Endothelial cell of umbilical vein (primary cell): ENCODE results near the gene SLC35E4. TPM values are rescaled to one million over a fixed set of nuclear protein-coding genes. Genes with fewer than 3 reads are reported as not detected.

Source experiments
- BruUV-seq: library from RNA; stranded (reverse); fragments of 400-500 nt; replicated peaks from 2 replicates; lab custom pipeline; 2021; lab: Mats Ljungman, UMichigan
- CTCF ChIA-PET: fragments of 300-600, 350-600 bp; sonication (Branson Sonifier 250); formaldehyde crosslinking; loops from one replicate; lab custom pipeline; 2021; ENCODE audit warnings: antibody characterized with exemption, inconsistent platforms; lab: Charles Lee
- POLR2A ChIA-PET: fragments of 300-600, 350-600 bp; sonication (Branson Sonifier 250); formaldehyde crosslinking; loops from one replicate; lab custom pipeline; 2021; ENCODE audit warnings: antibody characterized with exemption, inconsistent platforms; lab: Charles Lee
- DNase-seq: peaks from one replicate; pipeline ENCODE4 v3.0.0-alpha.2; 2011; ENCODE audit warnings: low read depth, low spot score
- FAIRE-seq: peaks from 2 replicates; lab custom pipeline; 2011; peaks lifted over from hg19 to GRCh38; lab: Jason Lieb, UNC
- H2AFZ ChIP-seq: 2 replicates; pipeline ENCODE4 v1.6.0; 2012; ENCODE audit warnings: low read depth, low read length, control low read depth, inconsistent platforms
- H3K27ac ChIP-seq: 2 replicates; pipeline ENCODE4 v1.5.1; 2011; ENCODE audit warnings: low read depth, mild to moderate bottlenecking, control low read depth, low read length, moderate library complexity; ENCODE audit not compliant: insufficient read depth
- H3K27me3 ChIP-seq, 2 experiments: 2 replicates each; pipeline versions ENCODE4 v1.6.0 to v1.6.1; 2011; ENCODE audit warnings: low read length in 2 of 2, mixed read lengths in 1 of 2; ENCODE audit not compliant: control insufficient read depth in 2 of 2, insufficient read depth in 2 of 2
- H3K36me3 ChIP-seq, 2 experiments: 2 replicates in 1 of 2; 3 replicates in 1 of 2; pipeline ENCODE4 v1.5.1; 2011; ENCODE audit warnings: low read length in 2 of 2, mild to moderate bottlenecking in 1 of 2, moderate library complexity in 1 of 2; ENCODE audit not compliant: control insufficient read depth in 2 of 2, insufficient read depth in 2 of 2; ENCODE audit errors: extremely low read depth in 1 of 2
- H3K4me1 ChIP-seq: 3 replicates; pipeline ENCODE4 v1.5.1; 2011; ENCODE audit warnings: mild to moderate bottlenecking, low read length; ENCODE audit not compliant: control insufficient read depth, insufficient read depth; ENCODE audit errors: extremely low read depth
- H3K4me2 ChIP-seq: 2 replicates; pipeline ENCODE4 v1.6.1; 2011; ENCODE audit warnings: low read length, control low read depth, mixed read lengths; ENCODE audit not compliant: insufficient read depth
- H3K4me3 ChIP-seq, 3 experiments: fragments of 200-600 bp in 1 of 3; sonication (generic), shearing (Covaris generic) in 1 of 3; replicated peaks in 1 of 3; 2 replicates each; pipeline ENCODE4 v1.5.1; 2011 to 2016; ENCODE audit warnings: control low read depth in 3 of 3, low read length in 3 of 3, mild to moderate bottlenecking in 2 of 3, inconsistent platforms in 1 of 3, low read depth in 1 of 3, moderate library complexity in 1 of 3; ENCODE audit not compliant: insufficient read depth in 1 of 3
- H3K79me2 ChIP-seq: 2 replicates; pipeline ENCODE4 v1.6.0; 2012; ENCODE audit warnings: low read length, inconsistent platforms; ENCODE audit not compliant: control insufficient read depth, insufficient read depth
- H3K9ac ChIP-seq: replicated peaks from 2 replicates; pipeline ENCODE3; 2011; ENCODE audit warnings: low read length, control low read depth; ENCODE audit not compliant: insufficient read depth; ENCODE audit errors: extremely low read depth
- H3K9me1 ChIP-seq: replicated peaks from 3 replicates; pipeline ENCODE4 v1.6.0; 2011; ENCODE audit warnings: mild to moderate bottlenecking, low read length; ENCODE audit not compliant: control insufficient read depth, insufficient read depth; ENCODE audit errors: extremely low read depth
- H3K9me3 ChIP-seq: replicated peaks from 2 replicates; pipeline ENCODE4 v1.5.1; 2012; ENCODE audit warnings: low read length, inconsistent platforms; ENCODE audit not compliant: control insufficient read depth, insufficient read depth
- H4K20me1 ChIP-seq: replicated peaks from 2 replicates; pipeline ENCODE3; 2011; ENCODE audit warnings: mild to moderate bottlenecking, low read length; ENCODE audit not compliant: control insufficient read depth, insufficient read depth; ENCODE audit errors: extremely low read depth
- CTCF ChIP-seq, 2 donors: IDR thresholded peaks; 1 replicate in 1 of 2; 2 replicates in 1 of 2; pipeline ENCODE4 v1.5.1; 2011; ENCODE audit warnings: low read length in 2 of 2, mild to moderate bottlenecking in 2 of 2, moderate library complexity in 2 of 2, control low read depth in 1 of 2, inconsistent platforms in 1 of 2, low read depth in 1 of 2; ENCODE audit not compliant: insufficient read depth in 1 of 2; ENCODE audit errors: extremely low read depth in 1 of 2
- FOS ChIP-seq: IDR thresholded peaks from 2 replicates; pipeline ENCODE4 v1.6.1; 2011; ENCODE audit warnings: mild to moderate bottlenecking, low read length, moderate library complexity, borderline replicate concordance; ENCODE audit not compliant: insufficient read depth
- GATA2 ChIP-seq: IDR thresholded peaks from 2 replicates; pipeline ENCODE4 v1.7.0; 2011; ENCODE audit warnings: low read depth, mild to moderate bottlenecking, moderate library complexity, mixed read lengths, low read length; ENCODE audit not compliant: insufficient read length, insufficient read depth
- JUN ChIP-seq: IDR thresholded peaks from 2 replicates; pipeline ENCODE4 v1.6.1; 2011; ENCODE audit warnings: borderline replicate concordance, low read depth; ENCODE audit not compliant: insufficient read length, insufficient read depth
- POLR2A ChIP-seq: IDR thresholded peaks from 2 replicates; pipeline ENCODE4 v1.6.1; 2012; ENCODE audit warnings: low read depth, mild to moderate bottlenecking, control low read depth, low read length
- POLR2AphosphoS5 ChIP-seq: IDR thresholded peaks from 2 replicates; pipeline ENCODE4 v1.6.1; 2012; ENCODE audit warnings: low read depth, mild to moderate bottlenecking, control low read depth, low read length, moderate library complexity; ENCODE audit not compliant: insufficient read depth
- dilution Hi-C: fragments of 300-500 bp; cut with MboI; formaldehyde crosslinking; loops from one replicate; pipeline ENCODE4 v1.15.0; 2019; ENCODE audit warnings: low sequenced_read_pairs; ENCODE audit not compliant: extremely low pct_ligation_motif_present
- intact Hi-C: fragments of 100-400 bp; cut with micrococcal nuclease; formaldehyde crosslinking; loops from one replicate; pipeline ENCODE4 v1.10.0; 2022
- polyA plus RNA-seq, 4 experiments: library from polyadenylated mRNA; depleted of rRNA in 3 of 4; stranded (reverse) in 3 of 4; unstranded in 1 of 4; fragments of >200 nt; gene quantifications; 2 replicates each; pipeline versions ENCODE4 v1.2.1 to v1.2.3, GENCODE V29; 2011 to 2012; ENCODE audit warnings: missing spikeins in 1 of 4
- total RNA-seq: library from RNA; stranded (reverse); gene quantifications from 2 replicates; pipeline ENCODE4 v1.2.3, GENCODE V29; 2021
- TF ChIP-seq, protein P1 (sequence below): IDR thresholded peaks from 2 replicates; pipeline ENCODE4 v1.6.1; 2011; ENCODE audit not compliant: insufficient read depth, insufficient read length

SLC35E4 gene
- total and polyA plus RNA-seq, 2 donors (not counting 3 experiments of a cell fraction or from before 2014, with no cell fraction given) = 10.7 to 15.3 TPM

DNA sequence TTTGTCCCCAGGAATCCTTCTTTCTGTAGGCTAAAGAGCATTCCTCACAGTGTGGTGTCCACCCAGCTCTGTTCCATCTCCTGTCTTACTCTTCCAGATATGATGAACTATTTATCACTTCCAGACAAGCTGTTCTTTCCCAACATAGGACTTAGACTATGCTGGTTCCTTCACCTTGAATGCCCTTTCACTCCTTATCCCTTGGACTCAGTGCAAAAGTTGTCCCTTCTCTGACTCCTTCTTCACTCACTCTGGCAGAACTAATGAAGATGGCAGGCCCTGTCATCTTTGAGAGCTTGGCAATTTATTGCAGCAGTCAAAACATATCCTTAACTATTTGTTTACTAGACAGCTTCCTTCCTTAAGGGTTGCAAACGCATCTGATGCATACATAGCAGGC is 55.6 kb downstream of the SLC35E4 start:
- Histone ChIP-seq H3K9me3 (no peaks in the 10 kb centered on the region), H3K9ac (no peak overlapping the region), H2AFZ (no peak overlapping the region), H3K4me2 (no peak overlapping the region), H3K4me3 (no peak overlapping the region), H3K27me3 (no peaks in the 10 kb centered on the region), H4K20me1 (no peaks in the 10 kb centered on the region), H3K9me1 (no peaks in the 10 kb centered on the region), H3K79me2 (no peaks in the 10 kb centered on the region), H3K36me3 (no peaks in the 10 kb centered on the region), H3K4me1 (peaks cover 9% of the 10 kb centered on the region), H3K27ac (no peak overlapping the region)
- BruUV-seq = no TSS peak
- no peak for DNase-seq
- dilution Hi-C loops = loop anchor here (10.0 kb wide), 1 partner anchor 244 kb away; no protein-coding TSS in a partner anchor
- intact Hi-C loops = no loop called here
- ChIA-PET CTCF (interaction anchor here (0.9 to 3.7 kb wide), 4 partner anchors 13 to 64 kb away, joined by 3 to 23 read pairs (median 6); partner anchors contain the start of gene SLC35E4), POLR2A (interaction anchor here (0.6 kb wide), 1 partner anchor 46 kb away, joined by 4 read pairs; no protein-coding TSS in a partner anchor)
- no peak for FAIRE-seq
- TF ChIP-seq FOS = no peak
- TF ChIP-seq, protein P1, sequence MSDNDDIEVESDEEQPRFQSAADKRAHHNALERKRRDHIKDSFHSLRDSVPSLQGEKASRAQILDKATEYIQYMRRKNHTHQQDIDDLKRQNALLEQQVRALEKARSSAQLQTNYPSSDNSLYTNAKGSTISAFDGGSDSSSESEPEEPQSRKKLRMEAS = no peak

DNA sequence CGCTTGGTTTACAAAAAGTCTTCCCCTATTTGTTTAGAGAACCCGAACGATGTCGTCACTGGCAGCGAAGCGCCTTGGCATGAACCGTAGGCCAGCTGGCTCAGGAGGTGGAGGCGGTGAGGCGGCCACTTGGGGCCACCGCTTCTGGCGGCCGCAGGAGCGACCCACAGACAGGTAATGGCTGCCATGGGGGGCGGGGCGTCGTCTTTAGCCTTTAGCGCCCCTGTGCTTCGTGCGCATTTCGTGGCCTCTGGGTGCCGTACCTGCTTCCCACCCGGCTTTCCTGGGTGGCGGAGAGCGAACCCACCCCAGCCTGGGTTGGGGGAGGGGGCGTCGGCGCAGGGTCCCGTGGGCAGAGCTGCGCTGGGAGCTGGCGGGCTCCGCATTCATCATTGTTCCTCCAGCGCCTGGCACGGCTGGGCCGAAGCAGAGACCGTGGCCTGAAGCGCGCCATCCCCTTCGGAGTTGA is 58.6 kb downstream of the SLC35E4 start:
- Histone ChIP-seq H3K36me3 (no peaks in the 10 kb centered on the region), H3K9me1 (no peaks in the 10 kb centered on the region), H3K4me3 (peak overlapping the region; percentile 25 to 66 (median 51)), H3K27ac (peak overlapping the region; percentile 5), H3K4me2 (peak overlapping the region; percentile 32), H3K9me3 (no peaks in the 10 kb centered on the region), H3K79me2 (no peaks in the 10 kb centered on the region), H3K9ac (peak overlapping the region; percentile 43), H4K20me1 (no peaks in the 10 kb centered on the region), H3K27me3 (no peaks in the 10 kb centered on the region), H2AFZ (peak overlapping the region; percentile 80), H3K4me1 (peaks cover 9% of the 10 kb centered on the region)
- intact Hi-C loops = loop anchor here (1.0 to 2.0 kb wide), 4 partner anchors 27 to 61 kb away; partner anchors contain the start of genes DUSP18 and SLC35E4
- POLR2A ChIA-PET = interaction anchor here (0.7 kb wide), 1 partner anchor 13 kb away, joined by 3 read pairs; no protein-coding TSS in a partner anchor
- DNase-seq (peak; percentile 57), FAIRE-seq (no peak)
- no TSS peak for BruUV-seq
- dilution Hi-C loops = loop anchor here (10.0 kb wide), 1 partner anchor 241 kb away; no protein-coding TSS in a partner anchor
- CTCF ChIA-PET = interaction anchor here (1.1 to 3.4 kb wide), 2 partner anchors 59 to 61 kb away, joined by 8 to 41 read pairs; partner anchors contain the start of gene SLC35E4
- no peak for TF ChIP-seq POLR2A
- no peak for TF ChIP-seq GATA2
- peak; percentile 2 for TF ChIP-seq POLR2AphosphoS5
- TF ChIP-seq JUN = no peak
- no peak for TF ChIP-seq FOS
- TF ChIP-seq, protein P1 = no peak
- peak in 1 of 2 donors; percentile 5 for TF ChIP-seq CTCF (IDR thresholded peaks at IDR 0.05; ENCODE audit: extremely low read depth in 1 of 2, insufficient read depth in 1 of 2, low read depth in 1 of 2, low read length in 2 of 2)
